Thyroid gland (tissue), 4 donors: ENCODE data around the gene FBXO2.

ENCODE experiments used
- POLR2A ChIP-seq, 2 donors: fragments of 450-650 bp; IDR thresholded peaks; one replicate each; pipeline ENCODE4 v1.6.1; 2017; ENCODE audit warnings: antibody characterized with exemption in 2 of 2, mild to moderate bottlenecking in 2 of 2, moderate library complexity in 1 of 2
- TF ChIP-seq, protein P1 (sequence below), 6 experiments: fragments of 200-600 bp in 3 of 6; fragments of 450-650 bp in 3 of 6; sonication (generic) in 3 of 6; IDR thresholded peaks; one replicate each; pipeline ENCODE4 v1.5.1; 2016 to 2019; ENCODE audit warnings: antibody characterized with exemption in 6 of 6, mild to moderate bottlenecking in 2 of 6, inconsistent platforms in 1 of 6, moderate library complexity in 1 of 6

DNA sequence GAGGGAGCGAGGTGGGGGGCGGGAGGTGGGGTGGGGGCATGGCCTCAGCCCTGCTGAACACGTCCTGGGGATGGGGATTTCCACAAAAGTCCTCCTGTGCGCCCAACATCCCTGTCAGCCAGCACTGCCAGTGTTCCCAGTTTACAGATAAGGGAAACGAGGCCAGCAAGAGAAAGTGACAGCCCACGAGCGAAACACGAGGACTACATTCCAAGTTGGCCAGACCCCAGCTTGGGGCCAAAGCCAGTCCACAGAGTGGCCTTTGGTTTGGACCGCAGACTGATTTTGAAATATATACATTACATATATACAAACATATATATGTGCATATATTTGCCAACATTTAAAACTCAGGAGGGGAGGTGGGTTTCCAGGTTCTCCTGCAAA lies 5.0 kb downstream of the FBXO2 start:
- TF ChIP-seq, protein P1, sequence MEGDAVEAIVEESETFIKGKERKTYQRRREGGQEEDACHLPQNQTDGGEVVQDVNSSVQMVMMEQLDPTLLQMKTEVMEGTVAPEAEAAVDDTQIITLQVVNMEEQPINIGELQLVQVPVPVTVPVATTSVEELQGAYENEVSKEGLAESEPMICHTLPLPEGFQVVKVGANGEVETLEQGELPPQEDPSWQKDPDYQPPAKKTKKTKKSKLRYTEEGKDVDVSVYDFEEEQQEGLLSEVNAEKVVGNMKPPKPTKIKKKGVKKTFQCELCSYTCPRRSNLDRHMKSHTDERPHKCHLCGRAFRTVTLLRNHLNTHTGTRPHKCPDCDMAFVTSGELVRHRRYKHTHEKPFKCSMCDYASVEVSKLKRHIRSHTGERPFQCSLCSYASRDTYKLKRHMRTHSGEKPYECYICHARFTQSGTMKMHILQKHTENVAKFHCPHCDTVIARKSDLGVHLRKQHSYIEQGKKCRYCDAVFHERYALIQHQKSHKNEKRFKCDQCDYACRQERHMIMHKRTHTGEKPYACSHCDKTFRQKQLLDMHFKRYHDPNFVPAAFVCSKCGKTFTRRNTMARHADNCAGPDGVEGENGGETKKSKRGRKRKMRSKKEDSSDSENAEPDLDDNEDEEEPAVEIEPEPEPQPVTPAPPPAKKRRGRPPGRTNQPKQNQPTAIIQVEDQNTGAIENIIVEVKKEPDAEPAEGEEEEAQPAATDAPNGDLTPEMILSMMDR (IDR thresholded peaks at IDR 0.05): no peak
- TF ChIP-seq POLR2A (IDR thresholded peaks at IDR 0.05): no peak
